Putamen (tissue), 1 donor: ENCODE measurements around the gene LAMB4.

Experiments used
- DNase-seq: peaks from one replicate; pipeline ENCODE4 v3.0.0-alpha.2; 2016; ENCODE audit warnings: low spot score

Gene LAMB4

GRCh38 chr7:108103558-108104298 is 26.4 kb downstream of the LAMB4 start:
- no peak for DNase-seq

DNA sequence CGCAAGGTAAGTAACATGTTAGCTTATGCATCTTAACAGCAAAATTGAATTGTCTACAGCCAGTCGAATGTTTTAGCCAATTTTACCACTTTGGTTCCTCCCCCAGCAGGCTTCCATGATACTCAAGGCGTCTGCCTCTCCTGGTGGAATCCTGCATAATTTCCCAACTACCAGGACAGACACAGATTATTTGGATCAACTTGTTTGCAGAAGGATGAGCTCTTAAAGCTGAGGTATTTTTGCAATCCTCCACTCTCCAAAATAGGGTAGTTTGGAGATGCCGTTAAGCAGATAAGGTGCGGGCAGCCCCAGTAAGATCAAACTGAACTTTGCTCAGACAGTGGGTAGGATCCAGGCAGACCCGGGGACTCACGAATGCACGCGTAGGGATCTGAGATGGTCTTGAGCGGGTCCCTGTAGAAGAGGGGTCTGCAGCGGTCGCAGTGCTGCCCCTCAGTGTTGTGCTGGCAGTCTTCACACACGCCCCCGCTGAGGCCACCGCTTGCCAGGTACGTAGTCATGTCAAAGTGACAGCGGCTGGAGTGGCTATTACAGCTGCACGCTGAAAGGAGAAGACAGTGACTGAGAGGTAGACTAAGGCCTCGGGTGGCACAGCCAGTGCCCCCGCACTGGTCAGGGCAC is 27.4 kb downstream of the LAMB4 start:
- DNase-seq: no peak

GRCh38 chr7:108101759-108102158 is 28.4 kb downstream of the LAMB4 start:
- DNase-seq: no peak

GRCh38 chr7:108099713-108100112 is 30.4 kb downstream of the LAMB4 start:
- DNase-seq: no peak

DNA sequence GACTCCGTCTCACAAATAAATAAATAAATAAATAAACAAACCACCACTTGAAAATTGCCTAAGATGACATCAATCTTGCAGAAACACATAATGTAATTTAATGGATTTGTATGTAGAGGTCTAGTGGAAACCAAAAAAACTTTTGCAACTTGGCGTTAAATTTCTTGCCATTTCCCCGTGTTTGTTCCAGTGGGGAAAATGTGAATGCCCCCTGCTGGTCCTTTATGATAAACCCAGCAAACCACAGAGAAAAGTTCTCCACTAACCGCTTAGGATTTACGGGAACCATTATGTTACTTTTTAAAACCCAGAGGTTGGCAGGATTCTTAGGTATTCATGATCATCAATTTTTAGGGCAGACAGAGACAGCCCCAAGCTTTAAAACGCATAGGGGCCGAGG is 32.5 kb downstream of the LAMB4 start:
- DNase-seq: no peak

DNA sequence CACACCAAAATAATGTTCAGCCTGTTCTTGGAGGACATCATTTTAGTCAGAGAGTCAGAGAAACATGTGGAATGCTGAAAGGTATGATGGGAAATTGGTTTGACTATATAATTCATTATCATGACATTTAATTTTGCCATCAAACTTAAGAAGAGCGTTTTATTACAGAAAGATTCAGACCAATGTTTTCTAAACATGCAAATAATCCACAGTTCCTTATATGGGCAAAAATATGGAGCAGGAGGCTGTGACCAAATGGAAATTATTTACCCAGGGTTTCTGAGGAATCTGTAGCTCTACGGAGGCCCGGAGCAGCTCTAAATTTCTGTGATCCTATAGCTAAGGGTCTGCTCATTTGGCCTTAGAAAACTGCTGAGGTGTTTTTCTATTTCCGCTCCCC is 33.2 kb downstream of the LAMB4 start:
- DNase-seq: no peak

GRCh38 chr7:108094933-108095710 is 35.0 kb downstream of the LAMB4 start:
- no peak for DNase-seq

DNA sequence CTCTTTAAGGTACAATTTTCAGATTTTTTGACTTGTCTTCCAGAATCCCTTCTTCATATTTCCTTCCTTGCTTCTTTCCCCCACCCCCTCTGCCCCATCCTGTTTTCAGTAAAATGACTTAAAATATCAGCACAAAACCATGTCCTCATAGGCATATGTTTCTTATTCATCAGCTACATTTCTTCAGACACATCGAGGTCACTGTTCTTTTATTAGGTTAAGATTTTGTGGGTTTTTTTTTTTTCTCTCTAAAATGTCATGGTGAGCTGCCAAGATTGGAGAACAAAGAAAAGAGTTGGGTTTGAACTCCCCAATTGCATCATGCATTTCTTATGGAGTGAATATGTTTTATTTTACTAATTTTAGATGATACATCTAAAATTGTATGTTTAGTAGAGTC is 35.8 kb downstream of the LAMB4 start:
- no peak for DNase-seq

GRCh38 chr7:108093851-108094331 is 36.3 kb downstream of the LAMB4 start:
- DNase-seq: no peak

GRCh38 chr7:108093341-108093740 is 36.8 kb downstream of the LAMB4 start:
- DNase-seq: no peak

DNA sequence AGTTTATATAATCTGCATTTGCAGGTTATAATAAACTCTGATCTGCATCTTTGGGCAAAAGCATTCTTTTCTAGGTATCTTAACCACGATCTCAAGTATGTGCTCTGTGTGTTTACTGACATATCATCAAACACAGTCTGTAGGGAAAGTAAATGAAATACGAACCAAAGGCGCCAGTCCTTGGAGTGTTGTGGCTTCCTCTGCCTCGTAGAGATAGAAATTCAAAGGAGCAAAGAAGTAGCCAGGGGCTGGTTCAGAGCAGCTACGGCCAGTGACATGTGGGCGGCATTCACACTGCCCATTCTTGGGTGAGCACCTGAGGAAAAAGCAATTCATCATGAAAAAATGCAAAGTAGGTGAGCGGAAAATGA is 38.7 kb downstream of the LAMB4 start:
- DNase-seq: no peak

DNA sequence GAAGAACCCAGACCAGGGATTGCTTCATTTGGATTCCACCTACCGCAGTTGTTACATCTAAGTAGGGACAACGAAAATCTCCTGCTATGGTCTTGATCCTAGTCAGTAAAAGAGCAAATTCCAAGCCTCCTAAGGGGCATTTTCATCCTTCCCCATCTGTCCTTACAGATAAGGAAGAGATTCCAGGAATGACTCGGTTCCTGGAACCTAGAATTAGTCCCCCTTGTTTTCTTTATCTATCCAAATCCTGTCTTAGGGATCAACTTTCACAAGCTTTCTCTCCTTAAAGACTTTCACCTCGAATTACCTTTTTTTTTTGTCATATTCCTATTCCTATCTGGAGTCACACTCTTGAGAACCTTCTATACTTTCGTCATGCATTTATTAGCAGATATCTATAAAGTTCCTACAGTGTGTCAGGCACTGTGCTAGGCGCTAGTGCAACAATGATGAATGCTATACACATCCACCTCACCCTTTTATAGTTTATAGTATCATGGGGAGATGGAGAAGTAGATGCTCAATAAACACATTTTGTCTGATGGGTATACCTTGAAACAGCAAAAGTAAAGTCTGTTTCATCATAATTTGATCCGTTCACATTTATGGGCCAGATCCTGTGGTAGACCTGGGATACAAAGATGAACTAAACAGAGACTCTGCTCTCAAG is 39.2 kb downstream of the LAMB4 start:
- DNase-seq: no peak

GRCh38 chr7:108089381-108089780 is 40.8 kb downstream of the LAMB4 start:
- no peak for DNase-seq

GRCh38 chr7:108088729-108089128 is 41.4 kb downstream of the LAMB4 start:
- no peak for DNase-seq

DNA sequence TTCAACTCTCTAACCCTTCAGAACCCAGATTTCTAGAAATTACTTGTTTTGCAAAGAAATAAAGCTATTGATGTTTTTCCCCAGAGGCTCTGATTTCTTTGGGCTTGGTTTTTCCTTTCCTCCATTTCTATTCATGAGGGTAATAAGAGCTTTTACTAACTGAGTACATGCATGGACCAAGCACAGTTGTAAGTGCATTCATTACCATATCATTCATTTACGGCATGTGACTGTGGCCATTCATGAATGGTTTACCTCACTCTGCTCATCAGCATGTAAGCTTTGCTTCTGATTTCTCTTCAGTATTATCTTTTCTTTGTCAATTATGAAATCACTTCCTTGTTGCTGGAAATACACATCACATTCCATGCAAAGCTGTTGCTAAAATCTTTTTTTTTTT is 42.4 kb downstream of the LAMB4 start:
- DNase-seq: no peak

DNA sequence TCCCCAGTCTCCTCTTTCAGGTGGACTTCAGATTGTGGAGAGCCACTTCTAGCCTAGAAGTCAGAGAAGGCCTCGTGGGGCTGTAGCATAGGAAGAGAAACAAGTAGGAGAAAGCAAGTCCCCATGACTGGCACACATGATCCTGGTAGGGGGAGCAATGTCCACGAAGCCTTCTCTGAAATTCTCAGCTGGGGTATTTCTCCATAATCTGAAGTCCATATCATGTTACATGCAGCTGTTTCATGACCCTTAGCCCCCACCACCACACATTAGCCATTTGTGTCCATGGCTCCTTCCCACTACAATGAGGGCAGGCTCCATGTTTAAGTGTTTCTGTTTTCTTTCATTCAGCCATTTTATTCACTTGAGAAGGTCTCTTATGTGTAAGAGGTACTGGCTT is 43.2 kb downstream of the LAMB4 start:
- no peak for DNase-seq

DNA sequence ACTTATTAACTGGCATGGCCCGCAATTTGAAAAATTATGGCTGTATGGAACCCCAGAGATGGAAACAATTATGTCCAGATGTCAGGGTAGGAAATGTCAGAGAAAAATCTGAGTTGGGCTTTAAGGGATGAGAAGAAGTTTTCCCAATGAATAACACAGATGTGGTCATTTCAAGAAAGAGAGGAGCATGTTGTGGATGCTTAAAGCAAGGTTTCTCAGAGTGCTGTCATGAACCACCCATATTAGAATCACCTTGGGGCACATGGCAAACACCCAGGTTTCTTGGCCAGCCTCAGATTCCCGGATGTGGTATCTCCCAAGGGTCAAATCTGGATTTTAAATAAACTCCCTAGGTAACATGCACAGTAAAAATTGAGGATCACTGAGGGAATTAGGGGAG is 43.6 kb downstream of the LAMB4 start:
- DNase-seq: no peak

DNA sequence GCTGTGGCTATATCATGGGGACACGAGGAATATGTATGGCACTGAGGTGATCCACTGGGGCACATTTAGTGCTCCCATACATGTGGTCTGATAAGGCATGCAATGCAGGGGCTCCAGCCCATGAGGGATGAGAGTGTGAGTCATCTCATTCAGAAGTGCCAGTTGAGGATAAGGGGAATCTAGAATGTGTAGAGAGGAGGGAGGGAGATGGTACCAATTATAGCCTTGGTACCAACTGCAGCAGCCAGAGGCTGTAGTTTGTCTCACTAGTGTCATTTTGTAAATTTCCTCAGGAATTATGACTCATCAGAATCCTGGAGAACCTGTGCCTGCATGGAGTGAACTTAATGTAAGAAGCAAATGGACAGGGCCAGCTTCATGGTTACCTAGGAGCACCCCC is 46.2 kb downstream of the LAMB4 start:
- no peak for DNase-seq

- DNase-seq: no peak
These were observed 50.2 kb downstream of the LAMB4 start for GRCh38 chr7:108079648-108080591.

DNA sequence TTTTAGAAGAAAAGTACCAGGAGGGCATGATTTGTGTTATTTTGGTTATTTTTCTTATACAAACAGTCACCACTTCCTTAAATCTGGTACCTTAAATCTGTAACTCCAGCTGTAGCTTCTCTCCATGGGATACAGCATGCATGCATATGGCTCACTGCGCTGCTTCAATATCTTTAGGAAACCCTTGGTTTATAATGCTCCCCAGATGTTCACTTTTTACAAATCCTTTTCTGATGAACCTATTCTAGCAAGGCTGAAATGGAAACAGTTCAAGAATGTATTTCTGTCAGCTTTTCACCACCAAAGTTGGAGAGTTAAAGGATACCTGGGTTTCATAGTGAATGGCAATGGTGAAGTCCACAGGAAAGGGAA is 50.9 kb downstream of the LAMB4 start:
- DNase-seq: no peak

DNA sequence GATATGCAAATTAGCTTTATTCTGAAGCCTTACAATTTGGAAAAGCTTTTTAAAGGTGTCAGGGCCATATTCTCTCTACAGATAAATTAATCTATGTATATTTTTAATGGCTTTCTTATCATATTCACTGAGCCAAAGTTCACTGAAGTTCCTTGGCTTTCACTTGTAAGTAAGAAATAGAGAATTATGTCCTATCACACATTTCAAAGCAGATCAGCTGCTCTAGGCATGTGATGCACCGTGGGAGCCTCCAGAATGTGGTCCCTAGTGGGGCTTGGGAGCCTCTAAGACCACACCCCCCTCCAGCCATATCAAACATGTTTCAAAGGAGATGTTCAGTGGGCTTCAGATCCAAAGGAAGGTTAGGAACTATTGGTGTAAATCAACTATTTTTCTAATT is 51.5 kb downstream of the LAMB4 start:
- DNase-seq: no peak
